ENCODE results near the gene CPLANE2.
A peak's percentile ranks its signal among the peaks of the same experiment; 100 is the strongest.

The CPLANE2 gene

GRCh38 chr1:16211824-16212223 lies 25.2 kb downstream of the CPLANE2 start:
- Histone ChIP-seq H3K9me3 (ENCODE audit: control insufficient read depth, low read length) (no peaks in the 10 kb centered on the region), H3K4me3 (ENCODE audit: low read depth, low read length) (peak overlapping the region; percentile 49), H3K4me2 (ENCODE audit: low read length) (peak overlapping the region; percentile 75), H3K9ac (no peak overlapping the region), H2AFZ (no peak overlapping the region), H3K27me3 (ENCODE audit: control insufficient read depth, insufficient read depth, low read length) (no peaks in the 10 kb centered on the region), H3K36me3 (ENCODE audit: control insufficient read depth, insufficient read depth, low read length) (no peaks in the 10 kb centered on the region), H3K79me2 (no peaks in the 10 kb centered on the region), H3K27ac (peak overlapping the region; percentile 44), H3K4me1 (peaks cover 3% of the 10 kb centered on the region)
- no peak for TF ChIP-seq CTCF (IDR thresholded peaks at IDR 0.05)

GRCh38 chr1:16210581-16210980 lies 26.4 kb downstream of the CPLANE2 start:
- Histone ChIP-seq H3K4me1 (peaks cover 3% of the 10 kb centered on the region), H3K4me3 (ENCODE audit: low read depth, low read length) (no peak overlapping the region), H3K27me3 (ENCODE audit: control insufficient read depth, insufficient read depth, low read length) (no peaks in the 10 kb centered on the region), H3K79me2 (no peaks in the 10 kb centered on the region), H2AFZ (no peak overlapping the region), H3K27ac (no peak overlapping the region), H3K4me2 (ENCODE audit: low read length) (no peak overlapping the region), H3K36me3 (ENCODE audit: control insufficient read depth, insufficient read depth, low read length) (no peaks in the 10 kb centered on the region), H3K9me3 (ENCODE audit: control insufficient read depth, low read length) (no peaks in the 10 kb centered on the region), H3K9ac (no peak overlapping the region)
- TF ChIP-seq CTCF (IDR thresholded peaks at IDR 0.05) = no peak

GRCh38 chr1:16209847-16210407 lies 27.1 kb downstream of the CPLANE2 start:
- Histone ChIP-seq H3K4me3 (ENCODE audit: low read depth, low read length) (no peak overlapping the region), H3K9ac (no peak overlapping the region), H3K4me1 (peaks cover 3% of the 10 kb centered on the region), H3K79me2 (no peaks in the 10 kb centered on the region), H3K9me3 (ENCODE audit: control insufficient read depth, low read length) (no peaks in the 10 kb centered on the region), H3K27me3 (ENCODE audit: control insufficient read depth, insufficient read depth, low read length) (no peaks in the 10 kb centered on the region), H3K36me3 (ENCODE audit: control insufficient read depth, insufficient read depth, low read length) (no peaks in the 10 kb centered on the region), H3K27ac (no peak overlapping the region), H3K4me2 (ENCODE audit: low read length) (no peak overlapping the region), H2AFZ (no peak overlapping the region)
- no peak for TF ChIP-seq CTCF (IDR thresholded peaks at IDR 0.05)

GRCh38 chr1:16209132-16209846 lies 27.7 kb downstream of the CPLANE2 start:
- Histone ChIP-seq H2AFZ (no peak overlapping the region), H3K4me1 (peaks cover 3% of the 10 kb centered on the region), H3K4me2 (ENCODE audit: low read length) (no peak overlapping the region), H3K27me3 (ENCODE audit: control insufficient read depth, insufficient read depth, low read length) (no peaks in the 10 kb centered on the region), H3K9ac (no peak overlapping the region), H3K36me3 (ENCODE audit: control insufficient read depth, insufficient read depth, low read length) (no peaks in the 10 kb centered on the region), H3K79me2 (no peaks in the 10 kb centered on the region), H3K9me3 (ENCODE audit: control insufficient read depth, low read length) (no peaks in the 10 kb centered on the region), H3K27ac (no peak overlapping the region), H3K4me3 (ENCODE audit: low read depth, low read length) (no peak overlapping the region)
- TF ChIP-seq CTCF (IDR thresholded peaks at IDR 0.05) = no peak

Data from parathyroid adenoma (tissue), 2 donors.